Fibroblast of pulmonary artery (primary cell): ENCODE measurements around the gene CACNB4.

Experiments used
- DNase-seq: peaks from one replicate; pipeline ENCODE4 v3.0.0-alpha.2; 2010; ENCODE audit warnings: low read depth
- H3K4me3 ChIP-seq: replicated peaks from 2 replicates; pipeline ENCODE4 v1.5.1; 2011; ENCODE audit warnings: low read depth, mild to moderate bottlenecking, control low read depth, low read length, moderate library complexity
- TF ChIP-seq, protein P1 (sequence below): IDR thresholded peaks from 2 replicates; pipeline ENCODE4 v1.5.1; 2011; ENCODE audit warnings: mild to moderate bottlenecking, control low read depth, low read length, inconsistent platforms; ENCODE audit errors: missing control alignments

Gene CACNB4

GRCh38 chr2:152064001-152064400 is 34.8 kb downstream of the CACNB4 start:
- H3K4me3 ChIP-seq, result no peak overlapping the region
- no peak for DNase-seq
- TF ChIP-seq, protein P1, sequence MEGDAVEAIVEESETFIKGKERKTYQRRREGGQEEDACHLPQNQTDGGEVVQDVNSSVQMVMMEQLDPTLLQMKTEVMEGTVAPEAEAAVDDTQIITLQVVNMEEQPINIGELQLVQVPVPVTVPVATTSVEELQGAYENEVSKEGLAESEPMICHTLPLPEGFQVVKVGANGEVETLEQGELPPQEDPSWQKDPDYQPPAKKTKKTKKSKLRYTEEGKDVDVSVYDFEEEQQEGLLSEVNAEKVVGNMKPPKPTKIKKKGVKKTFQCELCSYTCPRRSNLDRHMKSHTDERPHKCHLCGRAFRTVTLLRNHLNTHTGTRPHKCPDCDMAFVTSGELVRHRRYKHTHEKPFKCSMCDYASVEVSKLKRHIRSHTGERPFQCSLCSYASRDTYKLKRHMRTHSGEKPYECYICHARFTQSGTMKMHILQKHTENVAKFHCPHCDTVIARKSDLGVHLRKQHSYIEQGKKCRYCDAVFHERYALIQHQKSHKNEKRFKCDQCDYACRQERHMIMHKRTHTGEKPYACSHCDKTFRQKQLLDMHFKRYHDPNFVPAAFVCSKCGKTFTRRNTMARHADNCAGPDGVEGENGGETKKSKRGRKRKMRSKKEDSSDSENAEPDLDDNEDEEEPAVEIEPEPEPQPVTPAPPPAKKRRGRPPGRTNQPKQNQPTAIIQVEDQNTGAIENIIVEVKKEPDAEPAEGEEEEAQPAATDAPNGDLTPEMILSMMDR, result no peak

GRCh38 chr2:152063325-152063924 is 35.4 kb downstream of the CACNB4 start:
- TF ChIP-seq, protein P1, result no peak
- no peak overlapping the region for H3K4me3 ChIP-seq
- no peak for DNase-seq

GRCh38 chr2:152062125-152063091 is 36.4 kb downstream of the CACNB4 start:
- DNase-seq, result peak; percentile 37
- TF ChIP-seq, protein P1, result no peak
- H3K4me3 ChIP-seq, result no peak overlapping the region

DNA sequence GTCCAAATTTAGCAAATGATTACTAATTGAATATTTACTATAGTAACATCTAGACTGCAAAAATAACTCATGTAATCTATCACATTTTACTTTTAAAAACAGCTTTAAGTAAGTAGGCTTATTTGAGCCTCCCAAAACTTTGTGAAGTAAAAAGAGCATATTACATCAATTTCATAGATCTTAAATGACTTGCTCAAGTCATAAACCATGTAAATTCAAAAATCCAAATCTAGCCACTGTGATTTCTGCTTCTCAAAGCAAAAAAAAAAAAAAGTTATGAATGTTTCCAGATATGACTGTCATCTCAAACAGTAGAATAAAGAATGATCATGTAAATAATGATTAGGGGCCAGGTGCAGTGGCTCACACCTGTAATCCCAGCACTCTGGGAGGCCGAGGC is 37.5 kb downstream of the CACNB4 start:
- no peak for DNase-seq
- TF ChIP-seq, protein P1, result no peak
- no peak overlapping the region for H3K4me3 ChIP-seq

DNA sequence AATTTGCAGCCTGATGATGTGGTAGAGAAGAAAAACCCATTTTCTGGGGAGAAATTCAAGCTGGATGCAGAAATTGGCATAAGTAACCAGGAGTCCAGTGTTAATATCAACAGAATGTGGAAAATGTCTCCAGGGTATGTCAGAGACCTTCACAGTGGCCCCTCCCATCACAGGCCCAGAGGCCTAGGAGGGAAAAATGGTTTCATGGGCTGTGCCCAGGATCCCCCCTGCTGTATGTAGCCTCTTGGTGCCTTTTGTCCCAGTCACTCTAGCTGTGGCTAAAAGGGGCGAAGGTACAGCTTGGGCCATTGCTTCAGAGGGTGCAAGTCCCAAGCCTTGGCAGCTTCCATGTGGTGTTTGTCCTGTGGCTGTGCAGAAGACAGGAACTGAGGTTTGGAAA is 40.2 kb downstream of the CACNB4 start:
- no peak overlapping the region for H3K4me3 ChIP-seq
- no peak for DNase-seq
- TF ChIP-seq, protein P1, result no peak

- no peak overlapping the region for H3K4me3 ChIP-seq
- TF ChIP-seq, protein P1, result no peak
- DNase-seq, result no peak
Observed at GRCh38 chr2:152056418-152056817, 42.4 kb downstream of the CACNB4 start.
